Measurements from ENCODE around the gene FARS2. TPM values are rescaled to one million over a fixed set of nuclear protein-coding genes. Genes with fewer than 3 reads are reported as not detected.

Gene FARS2
- total RNA-seq, 1 donor from 2014 or later: 21.9 TPM

DNA sequence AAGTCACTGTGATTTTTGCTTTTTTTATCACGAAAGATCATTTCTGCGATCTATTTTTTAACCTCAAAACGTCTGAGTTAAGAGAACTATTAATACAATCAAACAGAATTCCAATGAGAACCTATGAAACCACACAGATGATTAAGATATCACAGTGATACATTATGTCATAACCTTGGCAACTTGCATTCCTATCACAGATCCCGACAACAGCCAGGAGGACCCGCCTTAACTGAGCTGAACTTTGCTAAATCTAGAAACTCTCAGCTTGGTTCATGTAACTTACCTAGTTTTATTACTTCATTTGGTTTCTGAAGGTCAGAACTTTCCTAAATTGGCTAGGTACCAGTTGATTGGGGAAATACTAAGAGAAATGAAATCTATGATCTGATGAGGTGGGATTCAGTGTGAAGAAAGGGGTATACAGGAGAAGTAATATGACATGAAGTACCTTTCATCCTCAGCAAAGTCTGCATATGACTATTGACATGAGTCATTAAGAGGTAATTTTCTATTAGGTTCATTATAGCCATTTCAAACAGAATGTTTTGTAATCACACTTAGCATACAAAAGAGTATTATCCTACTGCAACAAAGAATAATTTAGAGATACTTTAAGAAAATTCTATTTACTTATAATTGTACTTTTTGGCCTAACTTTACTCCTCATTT lies 11.7 kb upstream of the FARS2 start:
- TF ChIP-seq, protein P1, sequence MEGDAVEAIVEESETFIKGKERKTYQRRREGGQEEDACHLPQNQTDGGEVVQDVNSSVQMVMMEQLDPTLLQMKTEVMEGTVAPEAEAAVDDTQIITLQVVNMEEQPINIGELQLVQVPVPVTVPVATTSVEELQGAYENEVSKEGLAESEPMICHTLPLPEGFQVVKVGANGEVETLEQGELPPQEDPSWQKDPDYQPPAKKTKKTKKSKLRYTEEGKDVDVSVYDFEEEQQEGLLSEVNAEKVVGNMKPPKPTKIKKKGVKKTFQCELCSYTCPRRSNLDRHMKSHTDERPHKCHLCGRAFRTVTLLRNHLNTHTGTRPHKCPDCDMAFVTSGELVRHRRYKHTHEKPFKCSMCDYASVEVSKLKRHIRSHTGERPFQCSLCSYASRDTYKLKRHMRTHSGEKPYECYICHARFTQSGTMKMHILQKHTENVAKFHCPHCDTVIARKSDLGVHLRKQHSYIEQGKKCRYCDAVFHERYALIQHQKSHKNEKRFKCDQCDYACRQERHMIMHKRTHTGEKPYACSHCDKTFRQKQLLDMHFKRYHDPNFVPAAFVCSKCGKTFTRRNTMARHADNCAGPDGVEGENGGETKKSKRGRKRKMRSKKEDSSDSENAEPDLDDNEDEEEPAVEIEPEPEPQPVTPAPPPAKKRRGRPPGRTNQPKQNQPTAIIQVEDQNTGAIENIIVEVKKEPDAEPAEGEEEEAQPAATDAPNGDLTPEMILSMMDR (conservative IDR thresholded peaks at IDR 0.05): no peak
- peaks cover 21% of the 10 kb centered on the region for H3K4me1 Mint-ChIP-seq (ENCODE audit: unreplicated experiment)
- DNase-seq (ENCODE audit: extremely low spot score, unreplicated experiment): no peak
- H3K9me3 Mint-ChIP-seq: no peaks in the 10 kb centered on the region
- H3K4me3 Mint-ChIP-seq: no peak overlapping the region
- no peak overlapping the region for H3K27ac Mint-ChIP-seq
- peaks cover 11% of the 10 kb centered on the region for H3K36me3 Mint-ChIP-seq
- no peaks in the 10 kb centered on the region for H3K27me3 Mint-ChIP-seq

DNA sequence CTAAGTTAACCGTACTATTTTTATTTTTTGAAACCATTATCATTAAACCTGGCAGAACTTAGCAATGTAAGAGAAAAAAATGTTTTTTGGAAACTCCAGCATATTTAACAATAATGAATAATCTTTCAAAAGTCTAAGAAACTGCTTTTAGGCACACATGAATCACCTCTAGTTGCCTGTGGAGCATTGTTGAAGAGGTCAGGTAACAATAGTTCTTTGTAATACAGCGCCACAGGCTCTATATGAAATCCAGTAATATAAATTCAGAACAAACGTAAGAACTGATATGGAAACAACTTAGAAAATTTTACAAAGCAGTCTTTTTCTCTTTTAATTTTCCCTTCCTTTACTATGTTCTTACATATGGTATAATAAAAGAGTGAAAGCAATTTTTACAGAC lies 10.9 kb upstream of the FARS2 start:
- Mint-ChIP-seq H3K27ac (no peak overlapping the region), H3K9me3 (no peaks in the 10 kb centered on the region), H3K27me3 (no peaks in the 10 kb centered on the region), H3K4me3 (no peak overlapping the region), H3K4me1 (ENCODE audit: unreplicated experiment) (peaks cover 21% of the 10 kb centered on the region), H3K36me3 (peaks cover 17% of the 10 kb centered on the region)
- no peak for DNase-seq (ENCODE audit: extremely low spot score, unreplicated experiment)
- TF ChIP-seq, protein P1 (conservative IDR thresholded peaks at IDR 0.05): no peak

- DNase-seq (ENCODE audit: extremely low spot score, unreplicated experiment): no peak
- no peaks in the 10 kb centered on the region for H3K27me3 Mint-ChIP-seq
- no peak overlapping the region for H3K27ac Mint-ChIP-seq
- H3K9me3 Mint-ChIP-seq: no peaks in the 10 kb centered on the region
- TF ChIP-seq, protein P1 (conservative IDR thresholded peaks at IDR 0.05): no peak
- H3K4me1 Mint-ChIP-seq (ENCODE audit: unreplicated experiment): peaks cover 20% of the 10 kb centered on the region
- peaks cover 17% of the 10 kb centered on the region for H3K36me3 Mint-ChIP-seq
- no peak overlapping the region for H3K4me3 Mint-ChIP-seq
These were observed 10.4 kb upstream of the FARS2 start for GRCh38 chr6:5250911-5251310.

DNA sequence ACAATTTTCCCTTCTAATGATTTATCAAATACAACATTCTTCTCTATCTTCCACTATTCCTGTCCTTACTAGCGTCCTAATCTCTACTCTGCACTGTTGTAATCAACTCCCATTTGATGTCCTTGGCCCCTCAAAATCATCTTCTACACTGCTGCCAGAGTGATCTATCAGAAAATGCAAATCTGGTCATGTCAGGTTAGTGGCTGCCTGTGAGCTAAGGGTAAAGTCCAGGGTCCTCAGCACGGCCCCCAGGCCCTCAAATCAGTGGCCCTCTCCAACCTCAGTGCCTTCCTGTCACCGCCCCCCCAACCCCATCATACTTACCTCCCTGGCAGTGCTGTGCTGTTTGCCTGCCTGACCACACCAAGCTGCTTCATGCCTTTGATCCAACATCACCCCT lies 4.4 kb upstream of the FARS2 start:
- Mint-ChIP-seq H3K27me3 (no peaks in the 10 kb centered on the region), H3K27ac (no peak overlapping the region), H3K36me3 (peaks cover 21% of the 10 kb centered on the region), H3K9me3 (no peaks in the 10 kb centered on the region), H3K4me1 (ENCODE audit: unreplicated experiment) (peaks cover 14% of the 10 kb centered on the region), H3K4me3 (no peak overlapping the region)
- DNase-seq (ENCODE audit: extremely low spot score, unreplicated experiment): no peak
- TF ChIP-seq, protein P1 (conservative IDR thresholded peaks at IDR 0.05): no peak

DNA sequence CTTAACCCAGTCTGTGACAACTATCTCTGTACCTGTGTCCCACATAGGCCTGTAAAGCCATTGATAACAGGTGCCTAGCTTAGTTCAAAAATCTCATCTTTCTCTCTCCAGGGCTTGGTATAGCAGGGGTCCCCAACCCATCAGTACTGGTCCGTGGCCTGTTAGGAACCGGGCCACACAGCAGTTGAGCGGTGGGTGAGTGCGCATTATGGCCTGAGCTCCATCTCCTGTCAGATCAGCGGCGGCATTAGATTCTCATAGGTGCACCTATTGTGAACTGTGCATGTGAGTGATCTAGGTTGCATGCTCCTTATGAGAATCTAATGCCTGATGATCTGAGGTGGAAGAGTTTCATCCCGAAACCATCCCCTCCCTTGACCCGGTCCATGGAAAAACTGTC lies 3.9 kb upstream of the FARS2 start:
- no peaks in the 10 kb centered on the region for H3K9me3 Mint-ChIP-seq
- no peak overlapping the region for H3K4me3 Mint-ChIP-seq
- H3K27me3 Mint-ChIP-seq: no peaks in the 10 kb centered on the region
- H3K27ac Mint-ChIP-seq: no peak overlapping the region
- DNase-seq (ENCODE audit: extremely low spot score, unreplicated experiment): no peak
- H3K36me3 Mint-ChIP-seq: peaks cover 21% of the 10 kb centered on the region
- peaks cover 14% of the 10 kb centered on the region for H3K4me1 Mint-ChIP-seq (ENCODE audit: unreplicated experiment)
- TF ChIP-seq, protein P1 (conservative IDR thresholded peaks at IDR 0.05): no peak
